Activated CD8-positive, alpha-beta T cell treated with anti-CD3 and anti-CD28 coated beads, Interleukin-2, amount 10 ng/mL, durations not matched to agents 7 days and 5 days (primary cell): ENCODE measurements around the gene HDGFL3. TPM values are rescaled to one million over a fixed set of nuclear protein-coding genes. Genes with fewer than 3 reads are reported as not detected.

Experiments used
- ATAC-seq: fragments of 150-1000 bp; cut with Tn5 transposase; one replicate; pipeline ENCODE4 v1.10.0; 2021; ENCODE audit warnings: moderate library complexity
- CTCF ChIA-PET: fragments of 350-600 bp; sonication (Branson Sonifier 250); formaldehyde crosslinking; loops from one replicate; lab custom pipeline; 2021; ENCODE audit warnings: antibody characterized with exemption; lab: Charles Lee
- POLR2A ChIA-PET: fragments of 350-600 bp; sonication (Branson Sonifier 250); formaldehyde crosslinking; loops from one replicate; lab custom pipeline; 2021; ENCODE audit warnings: antibody characterized with exemption; lab: Charles Lee
- DNase-seq: peaks from one replicate; pipeline ENCODE4 v3.0.0-alpha.2; 2020
- H3K27ac Mint-ChIP-seq: one replicate; pipeline ENCODE4 v1.8.0; 2021; ENCODE audit warnings: mild to moderate bottlenecking, mixed read lengths
- H3K27me3 Mint-ChIP-seq: one replicate; pipeline ENCODE4 v1.8.0; 2021; ENCODE audit warnings: low read depth, mixed read lengths
- H3K36me3 Mint-ChIP-seq: one replicate; pipeline ENCODE4 v1.8.0; 2021; ENCODE audit warnings: low read depth, mixed read lengths
- H3K4me1 Mint-ChIP-seq: one replicate; pipeline ENCODE4 v1.8.0; 2021; ENCODE audit warnings: low read depth, mixed read lengths
- H3K4me3 Mint-ChIP-seq: one replicate; pipeline ENCODE4 v1.8.0; 2021; ENCODE audit warnings: mild to moderate bottlenecking, mixed read lengths
- H3K9me3 Mint-ChIP-seq: one replicate; pipeline ENCODE4 v1.8.0; 2022; ENCODE audit warnings: mixed read lengths; ENCODE audit not compliant: insufficient read depth
- total RNA-seq, 2 experiments: library from RNA; stranded (reverse); gene quantifications; one replicate each; pipeline ENCODE4 v1.2.3, GENCODE V29; 2021

Gene HDGFL3
- total RNA-seq, 2 experiments from 2014 or later = 76.8 to 79.7 TPM

- Mint-ChIP-seq H3K27ac (peak overlapping the region; percentile 44), H3K4me1 (peaks cover 34% of the 10 kb centered on the region), H3K36me3 (peaks cover 54% of the 10 kb centered on the region), H3K9me3 (no peaks in the 10 kb centered on the region), H3K27me3 (no peaks in the 10 kb centered on the region), H3K4me3 (no peak overlapping the region)
- POLR2A ChIA-PET = interaction anchor here (0.8 kb wide), 1 partner anchor 18 kb away, joined by 3 read pairs; no protein-coding TSS in a partner anchor
- ATAC-seq = no peak
- DNase-seq = no peak
- CTCF ChIA-PET = interaction anchor here (1.1 kb wide), 1 partner anchor 102 kb away, joined by 3 read pairs; no protein-coding TSS in a partner anchor
These were observed 95.2 kb downstream of the HDGFL3 start for GRCh38 chr15:83112233-83112955.

- no peaks in the 10 kb centered on the region for H3K9me3 Mint-ChIP-seq
- no peak for ATAC-seq
- no peak overlapping the region for H3K27ac Mint-ChIP-seq
- DNase-seq = no peak
- ChIA-PET POLR2A (no interaction called here), CTCF (no interaction called here)
- H3K4me1 Mint-ChIP-seq = peaks cover 38% of the 10 kb centered on the region
- peaks cover 54% of the 10 kb centered on the region for H3K36me3 Mint-ChIP-seq
- H3K4me3 Mint-ChIP-seq = no peak overlapping the region
- H3K27me3 Mint-ChIP-seq = peaks cover 3% of the 10 kb centered on the region
These were observed 96.5 kb downstream of the HDGFL3 start for GRCh38 chr15:83111149-83111548.

DNA sequence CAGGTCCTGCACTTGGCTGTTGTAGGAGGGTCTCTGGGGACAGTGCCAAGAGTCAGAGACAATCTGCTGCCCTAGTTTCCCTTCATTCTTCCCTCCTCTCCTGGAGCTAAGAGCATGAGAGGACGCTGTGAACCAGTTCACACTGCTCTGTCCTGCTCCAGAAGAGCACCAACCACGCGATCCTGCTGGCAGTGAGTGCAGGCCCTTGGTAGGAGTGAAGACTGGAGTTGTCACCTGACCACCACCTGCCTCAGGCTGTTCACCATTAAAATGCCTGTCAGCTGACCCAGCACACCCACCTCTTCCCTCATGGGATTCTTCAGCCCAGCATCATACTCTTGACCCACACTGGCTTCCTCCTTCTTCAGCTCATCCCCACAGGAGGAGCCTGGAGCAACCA is 97.2 kb downstream of the HDGFL3 start:
- H3K27me3 Mint-ChIP-seq = peaks cover 6% of the 10 kb centered on the region
- peak overlapping the region; percentile 33 for H3K27ac Mint-ChIP-seq
- ChIA-PET CTCF (no interaction called here), POLR2A (no interaction called here)
- no peak overlapping the region for H3K4me3 Mint-ChIP-seq
- H3K9me3 Mint-ChIP-seq = no peaks in the 10 kb centered on the region
- DNase-seq (no peak), ATAC-seq (no peak)
- peaks cover 49% of the 10 kb centered on the region for H3K36me3 Mint-ChIP-seq
- H3K4me1 Mint-ChIP-seq = peaks cover 38% of the 10 kb centered on the region

- H3K27ac Mint-ChIP-seq = peak overlapping the region; percentile 94
- ATAC-seq = no peak
- H3K4me3 Mint-ChIP-seq = peak overlapping the region; percentile 96
- H3K27me3 Mint-ChIP-seq = peaks cover 6% of the 10 kb centered on the region
- POLR2A ChIA-PET = interaction anchor here (1.3 kb wide), 1 partner anchor 99 kb away, joined by 4 read pairs; the partner anchor contains the start of gene HDGFL3
- no peak for DNase-seq
- peaks cover 44% of the 10 kb centered on the region for H3K36me3 Mint-ChIP-seq
- H3K9me3 Mint-ChIP-seq = no peaks in the 10 kb centered on the region
- CTCF ChIA-PET = interaction anchor here (1.1 to 1.5 kb wide), 2 partner anchors 32 to 39 kb away, joined by 3 to 4 read pairs; no protein-coding TSS in a partner anchor
- peaks cover 38% of the 10 kb centered on the region for H3K4me1 Mint-ChIP-seq
These were observed 98.1 kb downstream of the HDGFL3 start for GRCh38 chr15:83109532-83109931.

DNA sequence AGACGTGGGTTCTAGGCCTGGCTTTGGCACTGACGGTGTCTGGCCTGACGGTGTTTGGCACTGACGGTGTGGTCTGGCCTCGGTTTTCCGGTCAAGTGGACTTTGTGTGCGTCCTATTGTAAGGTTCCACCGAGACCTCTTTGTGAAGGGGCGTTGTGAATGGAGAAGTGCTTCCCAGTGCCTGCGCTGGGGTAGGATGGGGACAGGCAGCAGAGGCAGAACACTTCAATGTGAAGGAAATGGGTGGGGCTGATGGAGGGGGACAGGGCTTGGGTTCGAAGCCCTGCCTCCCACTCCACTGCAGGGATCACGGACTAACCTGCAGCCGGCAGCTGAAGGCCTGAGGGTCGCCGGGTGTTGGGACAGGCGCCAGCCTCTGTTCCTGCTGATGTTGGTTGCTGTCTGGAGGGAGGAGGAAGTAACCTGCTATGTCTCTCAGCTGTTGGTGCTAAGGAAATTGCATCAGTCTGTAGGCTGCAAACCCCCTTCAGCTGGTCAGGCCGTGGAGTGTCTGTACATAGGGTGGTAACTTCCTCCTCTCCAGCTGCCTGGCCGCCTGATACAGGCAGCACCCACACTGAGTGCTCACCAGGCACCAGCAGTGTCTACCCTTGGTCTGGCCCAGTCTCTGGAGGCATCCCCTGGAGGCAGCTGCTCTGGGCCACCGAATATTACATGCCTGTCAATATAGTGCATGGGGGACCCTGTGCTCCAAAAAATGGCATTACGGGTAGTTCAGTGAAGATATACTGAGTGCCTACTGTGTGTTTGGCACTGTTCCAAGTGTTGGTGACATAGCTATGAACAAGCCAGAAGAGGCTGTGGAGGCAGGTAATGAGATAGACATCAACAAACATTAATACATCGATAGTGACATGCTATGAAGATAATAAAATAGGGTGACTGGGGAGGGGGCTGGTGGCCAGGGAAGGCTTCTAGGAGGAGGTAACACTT is 99.1 kb downstream of the HDGFL3 start:
- ATAC-seq (peak; percentile 61), DNase-seq (peak; percentile 71)
- Mint-ChIP-seq H3K27me3 (peaks cover 11% of the 10 kb centered on the region), H3K9me3 (no peaks in the 10 kb centered on the region), H3K4me1 (peaks cover 38% of the 10 kb centered on the region), H3K4me3 (peak overlapping the region; percentile 96), H3K36me3 (peaks cover 36% of the 10 kb centered on the region), H3K27ac (peak overlapping the region; percentile 94)
- ChIA-PET CTCF (interaction anchor here (0.9 to 1.5 kb wide), 6 partner anchors 8 to 259 kb away, joined by 3 to 4 read pairs (median 3); partner anchors contain the start of gene BTBD1), POLR2A (interaction anchor here (0.5 to 1.8 kb wide), 5 partner anchors 42 to 100 kb away, joined by 3 to 8 read pairs (median 4); partner anchors contain the start of genes BTBD1 and HDGFL3)

DNA sequence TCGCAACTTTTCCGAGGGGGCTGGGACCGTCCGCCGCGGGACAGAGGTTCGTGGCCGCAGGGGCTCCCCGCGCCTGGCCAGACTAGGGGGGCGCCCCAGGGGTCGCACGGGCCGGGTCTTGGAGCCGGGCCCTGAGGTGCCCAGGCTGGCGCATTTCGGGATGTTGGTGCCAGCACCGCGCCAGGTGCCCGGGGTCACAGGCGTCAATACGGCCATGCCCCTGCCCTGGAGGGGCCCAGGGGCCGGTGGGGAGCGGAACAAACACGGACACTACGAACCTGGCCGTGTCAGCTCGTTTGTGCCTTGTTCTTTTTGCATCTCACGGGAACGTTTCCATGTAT is 99.8 kb downstream of the HDGFL3 start:
- Mint-ChIP-seq H3K27ac (peak overlapping the region; percentile 94), H3K9me3 (no peaks in the 10 kb centered on the region), H3K4me3 (peak overlapping the region; percentile 96), H3K4me1 (peaks cover 38% of the 10 kb centered on the region), H3K27me3 (peaks cover 11% of the 10 kb centered on the region), H3K36me3 (peaks cover 29% of the 10 kb centered on the region)
- ATAC-seq = peak; percentile 15
- DNase-seq = no peak
- POLR2A ChIA-PET = interaction anchor here (1.8 kb wide), 1 partner anchor 41 kb away, joined by 8 read pairs; the partner anchor contains the start of gene BTBD1
- CTCF ChIA-PET = interaction anchor here (1.3 to 1.5 kb wide), 3 partner anchors 9 to 97 kb away, joined by 3 to 4 read pairs (median 3); no protein-coding TSS in a partner anchor

- ChIA-PET CTCF (interaction anchor here (1.5 kb wide), 1 partner anchor 10 kb away, joined by 3 read pairs; no protein-coding TSS in a partner anchor), POLR2A (interaction anchor here (0.5 to 1.8 kb wide), 5 partner anchors 40 to 96 kb away, joined by 3 to 8 read pairs (median 3); partner anchors contain the start of gene BTBD1)
- Mint-ChIP-seq H3K27ac (peak within 1 kb of the TSS; percentile 94), H3K4me3 (peak within 1 kb of the TSS; percentile 96), H3K27me3 (peaks cover 13% of the 10 kb centered on the region), H3K9me3 (no peaks in the 10 kb centered on the region), H3K36me3 (peaks cover 26% of the 10 kb centered on the region), H3K4me1 (peaks cover 35% of the 10 kb centered on the region)
- peak; percentile 55 for DNase-seq
- peak; percentile 74 for ATAC-seq
These were observed 100.4 kb downstream of the HDGFL3 start, which contains the start of gene TM6SF1 for GRCh38 chr15:83106994-83107840. Gene TM6SF1, plus strand, starts transcription at chr15:83107645. Its CDS starts 36 bp downstream, at chr15:83107681.

DNA sequence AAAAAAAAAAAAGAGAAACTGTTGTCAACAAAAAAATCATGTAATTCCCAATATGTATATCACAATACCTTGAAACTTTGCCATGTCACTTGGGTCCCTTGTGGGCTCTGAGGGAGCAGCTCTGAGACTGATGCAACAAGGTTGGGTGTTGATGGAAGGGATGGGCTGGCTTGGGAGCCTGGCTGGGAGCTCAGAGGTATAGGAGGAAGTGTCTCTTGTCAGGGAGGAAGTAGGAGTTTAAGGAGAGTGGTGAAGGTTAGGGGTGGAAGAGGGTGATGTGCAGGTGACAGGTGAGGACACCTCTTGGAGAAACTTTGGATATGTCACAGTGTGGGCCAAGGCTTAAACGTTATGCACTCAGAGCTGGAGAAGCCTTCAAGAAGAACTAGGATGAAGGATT is 102.2 kb downstream of the HDGFL3 start:
- ChIA-PET CTCF (interaction anchor here (1.0 to 1.2 kb wide), 2 partner anchors 15 to 94 kb away, joined by 3 read pairs; partner anchors contain the start of gene C15orf40), POLR2A (no interaction called here)

DNA sequence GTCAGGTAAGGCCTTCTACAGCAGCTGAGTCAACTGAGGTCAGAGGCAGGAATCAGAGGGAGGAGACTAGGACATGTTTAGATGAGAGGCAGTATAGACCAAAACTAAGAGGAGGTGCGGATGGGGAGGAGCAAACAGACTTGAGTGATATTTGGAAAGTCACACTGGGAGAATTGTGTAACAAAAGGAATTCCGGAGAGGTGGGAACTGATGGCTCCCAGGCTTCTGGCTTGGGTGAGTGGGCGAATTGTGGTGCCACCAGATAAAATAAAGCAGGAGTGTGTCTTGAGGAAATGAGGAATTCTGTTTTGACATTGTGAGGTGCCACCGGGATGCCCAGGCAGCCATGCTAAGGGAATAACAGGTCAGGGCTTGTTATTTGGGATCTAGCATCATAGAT is 103.5 kb downstream of the HDGFL3 start:
- H3K9me3 Mint-ChIP-seq = peaks cover 7% of the 10 kb centered on the region
- no peak overlapping the region for H3K27ac Mint-ChIP-seq
- H3K27me3 Mint-ChIP-seq = peaks cover 33% of the 10 kb centered on the region
- H3K4me3 Mint-ChIP-seq = no peak overlapping the region
- H3K36me3 Mint-ChIP-seq = peaks cover 8% of the 10 kb centered on the region
- ChIA-PET POLR2A (no interaction called here), CTCF (no interaction called here)
- peaks cover 16% of the 10 kb centered on the region for H3K4me1 Mint-ChIP-seq
- no peak for DNase-seq
- ATAC-seq = no peak

More for the DNA sequence above, 102.2 kb downstream of the HDGFL3 start:
- ATAC-seq = no peak
- no peak for DNase-seq
- Mint-ChIP-seq H3K4me1 (peaks cover 29% of the 10 kb centered on the region), H3K27me3 (peaks cover 27% of the 10 kb centered on the region), H3K4me3 (no peak overlapping the region), H3K9me3 (peaks cover 7% of the 10 kb centered on the region), H3K27ac (no peak overlapping the region), H3K36me3 (peaks cover 15% of the 10 kb centered on the region)

DNA sequence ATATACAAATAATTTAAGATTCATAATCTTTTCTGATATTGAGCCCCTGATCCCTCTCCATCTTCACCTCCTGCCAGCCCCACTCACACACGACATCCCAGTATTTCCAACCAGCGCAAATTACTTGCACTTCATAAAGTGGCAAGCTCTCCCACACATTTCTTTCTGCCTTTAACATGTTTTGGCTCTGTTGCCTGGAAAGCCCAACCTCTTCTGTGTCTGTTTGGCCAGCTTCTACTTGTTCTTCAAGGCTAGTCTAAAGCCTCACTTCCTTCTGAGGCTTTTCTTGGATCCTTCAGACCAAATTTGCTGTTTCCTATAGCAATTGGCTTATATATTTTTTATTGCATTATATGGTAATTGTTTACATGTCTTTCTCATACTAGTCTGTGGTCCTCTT is 105.3 kb downstream of the HDGFL3 start:
- ATAC-seq = no peak
- Mint-ChIP-seq H3K4me1 (peaks cover 5% of the 10 kb centered on the region), H3K36me3 (peaks cover 4% of the 10 kb centered on the region), H3K9me3 (peaks cover 11% of the 10 kb centered on the region), H3K27ac (no peak overlapping the region), H3K27me3 (peaks cover 44% of the 10 kb centered on the region), H3K4me3 (no peak overlapping the region)
- POLR2A ChIA-PET = no interaction called here
- no peak for DNase-seq
- CTCF ChIA-PET = no interaction called here
